ENCODE data around the gene CTNS. TPM values are rescaled to one million over a fixed set of nuclear protein-coding genes. Genes with fewer than 3 reads are reported as not detected.

The CTNS gene
- polyA plus RNA-seq, 1 donor from 2014 or later, result 8.8 TPM

DNA sequence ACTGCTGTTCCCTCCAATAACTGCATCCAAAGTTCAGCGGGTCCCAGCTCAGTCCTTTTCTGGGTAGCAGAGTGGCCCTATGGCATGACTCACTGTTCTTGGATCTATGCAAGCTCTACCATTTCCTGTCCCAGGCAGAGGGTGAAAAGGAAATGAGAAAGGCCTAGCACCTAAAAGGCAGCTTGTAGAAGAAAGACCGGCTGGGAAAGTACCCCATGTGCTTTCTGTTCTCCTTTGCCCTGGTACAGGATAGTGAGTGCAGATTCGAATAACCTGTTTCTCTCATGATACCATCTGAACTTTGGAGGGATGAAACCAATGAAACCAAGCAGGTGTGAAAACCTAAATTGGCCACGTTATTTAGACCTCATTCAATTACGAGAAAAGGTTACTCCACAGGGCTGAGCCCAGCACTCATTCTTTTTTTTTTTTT is 74.4 kb downstream of the CTNS start:
- Histone ChIP-seq H3K36me3 (ENCODE audit: insufficient read depth, low read length) (peaks cover 4% of the 10 kb centered on the region), H3K9ac (ENCODE audit: low read length) (no peak overlapping the region), H3K27me3 (ENCODE audit: insufficient read depth, low read depth, low read length) (no peaks in the 10 kb centered on the region), H2AFZ (ENCODE audit: low read depth, low read length) (no peak overlapping the region), H3K9me3 (ENCODE audit: low read length) (no peaks in the 10 kb centered on the region), H3K4me3 (ENCODE audit: low read length) (no peak overlapping the region), H4K20me1 (ENCODE audit: insufficient read depth) (no peaks in the 10 kb centered on the region), H3K9me2 (ENCODE audit: insufficient read depth, low read length) (no peaks in the 10 kb centered on the region), H3F3A (ENCODE audit: insufficient read depth, low read length, poor library complexity, severe bottlenecking) (no peaks in the 10 kb centered on the region), H3K27ac (ENCODE audit: low read length) (no peak overlapping the region), H3K4me2 (ENCODE audit: low read length) (no peak overlapping the region), H3K79me2 (replicated peaks; ENCODE audit: insufficient read depth, low read length) (no peaks in the 10 kb centered on the region)
- TF ChIP-seq, protein P1, sequence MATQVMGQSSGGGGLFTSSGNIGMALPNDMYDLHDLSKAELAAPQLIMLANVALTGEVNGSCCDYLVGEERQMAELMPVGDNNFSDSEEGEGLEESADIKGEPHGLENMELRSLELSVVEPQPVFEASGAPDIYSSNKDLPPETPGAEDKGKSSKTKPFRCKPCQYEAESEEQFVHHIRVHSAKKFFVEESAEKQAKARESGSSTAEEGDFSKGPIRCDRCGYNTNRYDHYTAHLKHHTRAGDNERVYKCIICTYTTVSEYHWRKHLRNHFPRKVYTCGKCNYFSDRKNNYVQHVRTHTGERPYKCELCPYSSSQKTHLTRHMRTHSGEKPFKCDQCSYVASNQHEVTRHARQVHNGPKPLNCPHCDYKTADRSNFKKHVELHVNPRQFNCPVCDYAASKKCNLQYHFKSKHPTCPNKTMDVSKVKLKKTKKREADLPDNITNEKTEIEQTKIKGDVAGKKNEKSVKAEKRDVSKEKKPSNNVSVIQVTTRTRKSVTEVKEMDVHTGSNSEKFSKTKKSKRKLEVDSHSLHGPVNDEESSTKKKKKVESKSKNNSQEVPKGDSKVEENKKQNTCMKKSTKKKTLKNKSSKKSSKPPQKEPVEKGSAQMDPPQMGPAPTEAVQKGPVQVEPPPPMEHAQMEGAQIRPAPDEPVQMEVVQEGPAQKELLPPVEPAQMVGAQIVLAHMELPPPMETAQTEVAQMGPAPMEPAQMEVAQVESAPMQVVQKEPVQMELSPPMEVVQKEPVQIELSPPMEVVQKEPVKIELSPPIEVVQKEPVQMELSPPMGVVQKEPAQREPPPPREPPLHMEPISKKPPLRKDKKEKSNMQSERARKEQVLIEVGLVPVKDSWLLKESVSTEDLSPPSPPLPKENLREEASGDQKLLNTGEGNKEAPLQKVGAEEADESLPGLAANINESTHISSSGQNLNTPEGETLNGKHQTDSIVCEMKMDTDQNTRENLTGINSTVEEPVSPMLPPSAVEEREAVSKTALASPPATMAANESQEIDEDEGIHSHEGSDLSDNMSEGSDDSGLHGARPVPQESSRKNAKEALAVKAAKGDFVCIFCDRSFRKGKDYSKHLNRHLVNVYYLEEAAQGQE (IDR thresholded peaks at IDR 0.05; ENCODE audit: borderline replicate concordance), result no peak
- TF ChIP-seq TAF1 (IDR thresholded peaks at IDR 0.05; ENCODE audit: low read depth) (no peak), EZH2 (IDR thresholded peaks at IDR 0.05; ENCODE audit: borderline replicate concordance, insufficient read depth, low read length, poor library complexity, severe bottlenecking) (no peak), EP300 (conservative IDR thresholded peaks at IDR 0.05; ENCODE audit: poor library complexity, severe bottlenecking) (no peak), MXI1 (conservative IDR thresholded peaks at IDR 0.05; ENCODE audit: poor library complexity, severe bottlenecking) (no peak), POLR2AphosphoS5 (IDR thresholded peaks at IDR 0.05) (no peak), SMC3 (conservative IDR thresholded peaks at IDR 0.05; ENCODE audit: poor library complexity) (no peak), RAD21 (conservative IDR thresholded peaks at IDR 0.05) (no peak)
- TF ChIP-seq, protein P2, sequence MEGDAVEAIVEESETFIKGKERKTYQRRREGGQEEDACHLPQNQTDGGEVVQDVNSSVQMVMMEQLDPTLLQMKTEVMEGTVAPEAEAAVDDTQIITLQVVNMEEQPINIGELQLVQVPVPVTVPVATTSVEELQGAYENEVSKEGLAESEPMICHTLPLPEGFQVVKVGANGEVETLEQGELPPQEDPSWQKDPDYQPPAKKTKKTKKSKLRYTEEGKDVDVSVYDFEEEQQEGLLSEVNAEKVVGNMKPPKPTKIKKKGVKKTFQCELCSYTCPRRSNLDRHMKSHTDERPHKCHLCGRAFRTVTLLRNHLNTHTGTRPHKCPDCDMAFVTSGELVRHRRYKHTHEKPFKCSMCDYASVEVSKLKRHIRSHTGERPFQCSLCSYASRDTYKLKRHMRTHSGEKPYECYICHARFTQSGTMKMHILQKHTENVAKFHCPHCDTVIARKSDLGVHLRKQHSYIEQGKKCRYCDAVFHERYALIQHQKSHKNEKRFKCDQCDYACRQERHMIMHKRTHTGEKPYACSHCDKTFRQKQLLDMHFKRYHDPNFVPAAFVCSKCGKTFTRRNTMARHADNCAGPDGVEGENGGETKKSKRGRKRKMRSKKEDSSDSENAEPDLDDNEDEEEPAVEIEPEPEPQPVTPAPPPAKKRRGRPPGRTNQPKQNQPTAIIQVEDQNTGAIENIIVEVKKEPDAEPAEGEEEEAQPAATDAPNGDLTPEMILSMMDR (IDR thresholded peaks at IDR 0.05; ENCODE audit: poor library complexity, severe bottlenecking), result no peak

Other genes with a start within 250 kb of the CTNS start
- gene OR1E1, start 238.3 kb upstream of the CTNS start, polyA plus RNA-seq, result not detected in 2 replicates
- not detected in 2 replicates for gene OR3A3, start 225.4 kb upstream of the CTNS start, polyA plus RNA-seq
- gene OR1E2, start 202.9 kb upstream of the CTNS start, polyA plus RNA-seq, result not detected in 2 replicates
- not detected in 2 replicates for gene SPATA22, start 164.9 kb upstream of the CTNS start, polyA plus RNA-seq
- 0.24 TPM in 1 of 2 replicates, not detected in the other for gene ASPA, start 160.8 kb upstream of the CTNS start, polyA plus RNA-seq
- gene TRPV3, start 78.9 kb upstream of the CTNS start, polyA plus RNA-seq, result 0.19 TPM in 1 of 2 replicates, not detected in the other
- gene TRPV1, start 27.3 kb upstream of the CTNS start, polyA plus RNA-seq, result 11.8 and 13.0 TPM in 2 replicates
- 14.3 and 15.6 TPM in 2 replicates for gene SHPK, start 510 bp upstream of the CTNS start, polyA plus RNA-seq
- 79.2 and 82.8 TPM in 2 replicates for gene TAX1BP3, start 31.8 kb downstream of the CTNS start, polyA plus RNA-seq
- gene EMC6, start 32.1 kb downstream of the CTNS start, polyA plus RNA-seq, result 61.7 and 87.8 TPM in 2 replicates
- gene P2RX5, start 59.4 kb downstream of the CTNS start, polyA plus RNA-seq, result 7.0 and 9.0 TPM in 2 replicates
- 0.22 and 0.32 TPM in 2 replicates for gene HASPIN, start 87.1 kb downstream of the CTNS start, polyA plus RNA-seq
- 143 and 169 TPM in 2 replicates for gene ITGAE, start 164.4 kb downstream of the CTNS start, polyA plus RNA-seq
- gene NCBP3, start 209.5 kb downstream of the CTNS start, polyA plus RNA-seq, result 47.0 and 132 TPM in 2 replicates